Measurements from ENCODE around the gene KRTAP9-8.

DNA sequence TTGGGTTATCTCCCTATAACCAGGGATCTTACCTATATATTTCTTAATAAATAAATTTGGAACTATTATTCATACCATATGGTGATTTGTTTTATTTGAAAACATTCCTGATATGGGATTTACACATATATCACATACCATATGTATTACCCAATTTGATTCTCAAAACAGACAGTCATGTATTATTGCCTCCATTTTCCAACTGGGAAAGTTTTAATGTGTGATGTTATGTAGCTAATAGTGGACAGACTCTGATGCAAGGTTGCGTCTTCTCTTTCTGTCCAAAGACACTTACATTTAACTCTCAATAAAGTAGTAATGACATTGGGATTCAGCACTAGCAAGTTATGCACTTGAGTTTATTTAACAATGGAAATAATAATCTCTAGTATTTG lies 18.5 kb downstream of the KRTAP9-8 start:
- TF ChIP-seq, protein P1, sequence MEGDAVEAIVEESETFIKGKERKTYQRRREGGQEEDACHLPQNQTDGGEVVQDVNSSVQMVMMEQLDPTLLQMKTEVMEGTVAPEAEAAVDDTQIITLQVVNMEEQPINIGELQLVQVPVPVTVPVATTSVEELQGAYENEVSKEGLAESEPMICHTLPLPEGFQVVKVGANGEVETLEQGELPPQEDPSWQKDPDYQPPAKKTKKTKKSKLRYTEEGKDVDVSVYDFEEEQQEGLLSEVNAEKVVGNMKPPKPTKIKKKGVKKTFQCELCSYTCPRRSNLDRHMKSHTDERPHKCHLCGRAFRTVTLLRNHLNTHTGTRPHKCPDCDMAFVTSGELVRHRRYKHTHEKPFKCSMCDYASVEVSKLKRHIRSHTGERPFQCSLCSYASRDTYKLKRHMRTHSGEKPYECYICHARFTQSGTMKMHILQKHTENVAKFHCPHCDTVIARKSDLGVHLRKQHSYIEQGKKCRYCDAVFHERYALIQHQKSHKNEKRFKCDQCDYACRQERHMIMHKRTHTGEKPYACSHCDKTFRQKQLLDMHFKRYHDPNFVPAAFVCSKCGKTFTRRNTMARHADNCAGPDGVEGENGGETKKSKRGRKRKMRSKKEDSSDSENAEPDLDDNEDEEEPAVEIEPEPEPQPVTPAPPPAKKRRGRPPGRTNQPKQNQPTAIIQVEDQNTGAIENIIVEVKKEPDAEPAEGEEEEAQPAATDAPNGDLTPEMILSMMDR (conservative IDR thresholded peaks at IDR 0.05 in 1 of 2, IDR thresholded peaks at IDR 0.05 in 1 of 2; ENCODE audit: low read depth in 1 of 2, low read length in 2 of 2) = no peak
- no peak for TF ChIP-seq EZH2 (IDR thresholded peaks at IDR 0.05; ENCODE audit: low read length, missing control alignments)

Measured in fibroblast of lung (primary cell).